ENCODE measurements around the gene GPRC5A.

DNA sequence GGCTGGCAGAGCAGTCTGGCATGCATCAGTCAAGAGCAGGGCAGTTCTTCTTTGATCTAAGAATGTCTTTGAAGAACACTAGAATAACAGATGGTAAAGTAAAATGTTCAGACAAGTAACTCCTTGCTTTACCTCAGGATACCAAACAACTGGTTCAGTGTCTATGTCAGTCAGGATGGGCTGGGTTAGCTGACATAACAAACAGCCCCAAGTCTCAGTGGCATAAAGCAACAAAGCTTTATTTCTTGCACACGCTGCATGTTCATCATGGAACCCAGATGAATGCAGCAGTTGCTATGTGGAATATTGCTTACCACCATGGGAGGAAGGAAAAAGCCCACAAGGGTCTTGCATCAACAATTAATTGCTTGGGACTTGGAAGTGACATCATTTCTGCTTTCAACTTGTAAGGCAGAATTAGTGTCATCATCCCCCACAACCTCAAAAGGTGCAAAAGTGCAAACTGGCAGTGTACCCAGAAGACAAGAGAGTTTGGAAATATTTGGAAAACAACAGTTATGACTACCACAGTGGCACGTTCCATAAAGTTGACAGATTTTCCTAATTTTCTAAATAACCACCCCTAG, 39.4 kb downstream of the GPRC5A start:
- TF ChIP-seq, protein P1, sequence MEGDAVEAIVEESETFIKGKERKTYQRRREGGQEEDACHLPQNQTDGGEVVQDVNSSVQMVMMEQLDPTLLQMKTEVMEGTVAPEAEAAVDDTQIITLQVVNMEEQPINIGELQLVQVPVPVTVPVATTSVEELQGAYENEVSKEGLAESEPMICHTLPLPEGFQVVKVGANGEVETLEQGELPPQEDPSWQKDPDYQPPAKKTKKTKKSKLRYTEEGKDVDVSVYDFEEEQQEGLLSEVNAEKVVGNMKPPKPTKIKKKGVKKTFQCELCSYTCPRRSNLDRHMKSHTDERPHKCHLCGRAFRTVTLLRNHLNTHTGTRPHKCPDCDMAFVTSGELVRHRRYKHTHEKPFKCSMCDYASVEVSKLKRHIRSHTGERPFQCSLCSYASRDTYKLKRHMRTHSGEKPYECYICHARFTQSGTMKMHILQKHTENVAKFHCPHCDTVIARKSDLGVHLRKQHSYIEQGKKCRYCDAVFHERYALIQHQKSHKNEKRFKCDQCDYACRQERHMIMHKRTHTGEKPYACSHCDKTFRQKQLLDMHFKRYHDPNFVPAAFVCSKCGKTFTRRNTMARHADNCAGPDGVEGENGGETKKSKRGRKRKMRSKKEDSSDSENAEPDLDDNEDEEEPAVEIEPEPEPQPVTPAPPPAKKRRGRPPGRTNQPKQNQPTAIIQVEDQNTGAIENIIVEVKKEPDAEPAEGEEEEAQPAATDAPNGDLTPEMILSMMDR (IDR thresholded peaks at IDR 0.05), result no peak
- TF ChIP-seq EP300 (IDR thresholded peaks at IDR 0.05), result no peak

Data from tibial nerve (tissue), 4 donors.